CD4-positive, alpha-beta T cell treated with Interferon alpha-2 for 1 hour (primary cell): ENCODE results near the gene EBF4.
"Not testable (repeated sequence)": the region's sequence is repeated elsewhere in the genome, so short reads cannot be mapped to it uniquely, and the experiment has no call there.

Source experiments
- DNase-seq, 2 donors: peaks; one replicate each; pipeline ENCODE4 v3.0.0-alpha.2; 2020 to 2022

Gene EBF4

DNA sequence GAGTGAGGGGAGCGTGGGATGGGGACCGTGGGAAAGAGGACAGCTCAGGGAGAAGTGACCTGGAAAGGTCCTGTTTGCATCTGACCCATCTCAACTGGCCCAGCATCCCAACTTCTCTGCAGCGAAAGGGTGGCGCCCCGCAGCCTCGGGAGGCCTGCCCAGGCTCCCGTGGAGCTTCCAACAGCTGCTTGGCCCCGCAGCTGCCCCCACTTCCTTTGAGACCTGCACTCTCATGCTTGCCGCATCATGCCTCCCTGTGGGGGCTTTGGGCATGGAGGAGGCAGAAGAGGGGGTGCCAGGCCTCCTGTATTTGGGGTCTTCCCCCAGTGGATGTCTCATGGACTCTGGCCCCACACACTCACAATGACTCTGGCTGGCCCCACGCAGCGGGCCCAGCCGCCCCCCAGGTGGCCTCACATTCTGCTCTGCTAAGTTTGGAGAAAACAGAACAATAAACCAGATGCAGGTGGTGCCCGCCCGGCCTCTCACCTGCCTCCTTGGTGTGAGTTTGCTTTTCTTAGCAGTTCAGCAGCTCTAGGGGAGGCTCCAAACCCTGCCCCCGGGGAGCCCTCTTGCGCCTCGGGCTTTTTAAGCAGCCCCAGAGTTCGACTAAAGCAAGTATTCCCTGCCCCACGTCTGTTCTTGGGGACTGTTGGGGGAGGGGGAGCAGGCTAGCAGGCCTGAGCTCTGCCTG, 67.2 kb downstream of the EBF4 start:
- no peak for DNase-seq

DNA sequence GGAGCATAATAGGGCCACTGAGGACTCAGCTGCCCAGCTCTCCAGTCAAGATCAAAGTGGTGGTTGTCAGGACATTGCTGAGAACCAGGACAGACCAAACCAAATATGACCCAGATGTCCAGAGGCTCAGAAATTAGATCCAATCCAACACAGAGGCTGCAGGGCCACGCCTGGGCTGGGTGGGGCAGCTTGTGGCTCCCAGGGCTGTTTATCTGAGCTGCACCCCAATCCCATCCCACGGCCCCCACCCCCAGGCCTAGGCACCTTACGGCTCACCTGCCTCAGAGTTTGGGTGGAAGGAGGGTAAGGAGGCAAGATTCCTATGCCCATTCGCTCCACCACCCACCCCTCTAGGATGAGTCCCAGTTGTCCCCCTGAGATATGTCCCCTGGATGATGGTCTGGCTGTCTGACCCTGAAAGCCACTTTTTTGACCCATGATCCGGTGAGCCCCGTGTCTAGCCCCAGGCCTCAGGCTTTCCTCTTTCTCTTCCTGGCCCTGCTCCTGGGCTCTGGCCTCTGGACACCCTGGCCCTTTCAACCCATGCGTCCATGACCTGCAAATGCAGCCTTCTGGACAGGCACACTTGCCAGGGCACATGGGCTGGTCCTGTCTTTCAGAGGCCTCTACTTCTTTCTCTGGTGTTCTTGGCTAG, 67.8 kb downstream of the EBF4 start:
- DNase-seq = no peak

DNA sequence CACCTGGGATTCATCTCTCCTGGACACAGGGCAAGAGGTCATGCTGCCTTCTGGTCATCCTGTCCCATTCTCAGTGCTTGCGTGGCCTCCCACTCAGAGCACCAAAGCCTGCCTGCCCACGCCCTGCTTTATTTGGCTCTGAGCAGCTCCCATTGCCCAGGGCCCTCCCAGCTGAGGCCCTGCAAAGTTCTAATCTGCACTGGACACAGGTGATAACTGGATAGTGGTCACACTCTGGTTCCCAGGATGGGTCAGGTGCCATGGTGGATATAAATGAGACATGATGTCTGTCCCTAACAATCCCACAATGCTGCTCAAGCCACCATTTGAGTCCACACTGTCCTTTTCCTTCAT, 68.3 kb downstream of the EBF4 start:
- DNase-seq = no peak

DNA sequence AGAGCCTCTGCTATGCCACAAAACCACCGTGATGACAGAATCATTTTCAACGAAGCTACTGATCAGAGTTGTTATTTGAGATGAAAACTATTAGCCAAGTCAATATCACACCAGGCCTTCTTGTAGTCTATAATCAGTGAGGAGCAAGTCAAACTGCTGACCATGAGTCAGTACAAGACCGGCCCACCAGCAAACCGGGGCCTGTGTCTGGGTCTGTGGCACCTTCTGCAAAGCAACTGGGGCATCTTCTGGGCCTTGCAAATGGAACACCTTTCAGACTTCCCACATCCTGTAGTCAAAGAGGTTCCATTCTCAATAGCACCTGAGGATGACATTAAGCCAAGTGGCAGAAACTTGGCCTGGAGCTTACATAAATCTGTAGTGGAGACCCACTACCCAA, 69.3 kb downstream of the EBF4 start:
- no peak for DNase-seq

DNA sequence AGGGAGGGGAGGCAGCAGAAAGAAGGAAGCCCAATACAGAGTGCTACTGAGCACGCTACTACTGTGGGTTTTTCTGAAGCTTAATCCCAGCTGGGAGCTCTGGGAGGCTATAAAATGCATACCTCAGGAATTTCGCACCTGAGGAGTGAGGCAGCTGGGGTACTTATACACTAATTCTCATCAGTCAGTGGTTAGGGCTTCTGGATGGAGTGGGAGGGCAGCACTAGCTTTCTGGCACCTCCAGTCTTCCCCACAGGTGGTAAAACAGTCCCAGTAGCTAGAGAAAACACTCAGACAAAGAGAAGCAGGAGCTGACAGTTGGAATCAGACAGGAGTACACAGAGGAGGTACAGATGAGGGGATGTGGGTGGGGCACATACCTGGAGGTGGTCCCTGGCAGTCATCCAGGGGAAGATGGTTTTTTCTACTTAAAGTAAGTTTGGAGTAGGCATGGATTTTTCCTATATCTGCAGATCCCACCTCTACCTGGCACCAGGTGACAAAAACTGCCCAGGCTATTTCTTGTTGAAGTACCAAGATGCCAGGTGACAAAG, 70.1 kb downstream of the EBF4 start:
- no peak for DNase-seq

GRCh38 chr20:2763186-2763585, 70.6 kb downstream of the EBF4 start:
- DNase-seq = no peak

DNA sequence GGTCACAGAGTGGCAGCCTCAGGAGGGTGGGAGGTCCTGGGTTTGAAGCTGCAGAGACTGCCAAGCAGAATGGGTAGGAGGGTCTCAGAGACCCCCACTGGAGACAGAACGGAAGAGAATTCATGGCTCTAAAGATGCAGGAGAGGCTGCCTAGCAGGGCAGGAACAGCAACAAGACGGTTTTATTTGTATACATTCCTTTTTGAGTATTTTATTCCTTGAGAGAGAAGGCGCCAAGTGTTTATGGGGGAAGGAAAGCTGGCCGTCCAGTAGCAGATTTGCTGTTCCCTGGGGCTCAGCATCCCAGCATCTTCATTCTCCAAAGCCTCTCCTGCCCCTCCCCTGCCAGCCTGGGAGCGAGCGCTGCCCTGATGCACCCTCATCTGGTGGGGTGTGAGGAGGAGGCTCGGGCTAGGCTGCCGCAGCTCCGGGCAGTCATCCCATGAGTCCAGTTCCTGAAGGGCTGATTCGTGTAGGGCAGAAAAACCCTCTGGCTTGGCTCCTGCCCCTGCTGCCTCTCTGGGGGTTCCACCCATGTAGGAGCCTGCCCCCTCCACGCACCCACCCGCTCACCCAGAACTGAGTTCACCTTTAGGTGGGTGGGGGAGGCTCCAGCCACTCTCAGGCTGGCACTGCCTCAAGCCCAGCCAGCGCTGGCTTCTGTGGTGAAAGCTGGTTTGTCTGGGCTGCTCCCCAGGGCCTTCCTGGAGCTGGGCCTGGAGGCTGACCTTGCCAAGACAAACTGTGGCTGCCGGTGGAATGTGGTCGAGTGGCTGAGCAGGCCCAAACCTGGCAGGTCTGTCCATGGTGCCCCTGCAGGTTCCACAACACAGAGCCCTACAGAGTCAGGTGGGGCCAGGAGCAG, 75.4 kb downstream of the EBF4 start:
- no peak for DNase-seq

DNA sequence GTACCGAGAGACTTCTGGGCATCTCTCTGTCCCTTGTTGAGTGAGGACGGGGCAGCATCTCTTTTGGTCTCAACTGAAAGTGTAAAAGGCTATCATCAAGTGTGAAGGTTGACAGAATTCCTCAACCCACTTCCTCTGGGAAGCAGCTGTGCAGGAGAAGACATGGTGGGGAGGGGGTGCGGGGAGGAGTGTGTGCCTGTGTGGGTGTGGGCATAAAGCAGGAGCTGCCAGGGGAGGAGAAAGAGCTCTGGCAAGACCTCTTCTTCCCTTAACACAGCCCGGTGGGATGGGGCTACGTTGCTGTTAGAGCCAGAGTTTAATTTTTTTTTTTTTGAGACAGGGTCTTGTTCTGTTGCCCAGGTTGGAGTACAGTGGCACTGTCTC, 76.0 kb downstream of the EBF4 start:
- DNase-seq = no peak

GRCh38 chr20:2770091-2770490, 77.5 kb downstream of the EBF4 start:
- DNase-seq = not testable (repeated sequence)

GRCh38 chr20:2771631-2772080, 79.1 kb downstream of the EBF4 start:
- DNase-seq = no peak

DNA sequence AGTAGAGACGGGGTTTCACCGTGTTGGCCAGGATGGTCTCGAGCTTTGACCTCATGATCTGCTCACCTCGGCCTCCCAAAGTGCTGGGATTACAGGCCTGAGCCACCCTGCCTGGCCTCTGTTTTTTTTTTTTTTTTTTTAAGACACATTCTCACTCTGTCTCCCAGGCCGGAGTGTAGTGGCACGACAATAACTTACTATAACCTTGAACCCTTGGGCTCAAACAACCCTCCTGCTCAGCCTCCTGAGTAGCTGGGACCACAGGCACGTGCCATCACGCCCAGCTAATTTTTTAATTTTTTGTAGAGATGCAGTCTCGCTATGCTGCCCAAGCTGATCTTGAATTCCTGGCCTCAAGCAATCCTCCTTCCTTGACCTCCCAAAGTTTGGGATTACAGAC, 81.2 kb downstream of the EBF4 start:
- DNase-seq = no peak

- DNase-seq = no peak
These were observed 82.6 kb downstream of the EBF4 start for GRCh38 chr20:2775139-2775538.

DNA sequence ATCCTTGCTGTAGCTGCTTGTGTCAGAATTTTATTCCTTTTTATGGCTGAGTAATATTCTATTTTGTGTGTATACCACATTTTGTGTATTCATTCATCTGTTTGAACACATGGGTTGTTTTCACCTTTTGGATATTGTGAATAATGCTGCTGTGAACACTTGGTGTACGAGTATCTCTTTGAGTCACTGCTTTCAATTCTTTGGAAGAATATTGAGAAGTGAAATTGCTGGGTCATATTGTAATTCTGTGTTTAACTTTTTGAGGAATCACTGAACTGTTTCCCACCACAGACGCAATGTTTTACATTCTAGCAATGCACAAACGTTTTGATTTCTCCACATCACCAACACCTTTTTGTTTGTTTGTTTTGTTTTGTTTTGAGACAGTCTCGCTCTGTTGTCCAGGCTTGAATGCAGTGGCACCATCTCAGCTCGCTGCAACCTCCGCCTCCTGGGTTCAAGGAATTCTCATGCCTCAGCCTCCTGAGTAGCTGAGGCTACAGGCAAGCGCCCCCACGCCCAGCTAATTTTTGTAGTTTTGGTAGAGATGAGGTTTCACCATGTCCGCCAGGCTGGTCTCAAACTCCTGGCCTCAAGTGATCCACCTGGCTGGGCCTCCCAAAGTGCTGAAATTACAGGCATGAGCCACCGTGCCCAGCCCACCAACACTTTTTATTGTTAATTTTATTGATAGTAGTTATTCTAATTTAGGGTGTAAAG, 86.2 kb downstream of the EBF4 start:
- no peak for DNase-seq

DNA sequence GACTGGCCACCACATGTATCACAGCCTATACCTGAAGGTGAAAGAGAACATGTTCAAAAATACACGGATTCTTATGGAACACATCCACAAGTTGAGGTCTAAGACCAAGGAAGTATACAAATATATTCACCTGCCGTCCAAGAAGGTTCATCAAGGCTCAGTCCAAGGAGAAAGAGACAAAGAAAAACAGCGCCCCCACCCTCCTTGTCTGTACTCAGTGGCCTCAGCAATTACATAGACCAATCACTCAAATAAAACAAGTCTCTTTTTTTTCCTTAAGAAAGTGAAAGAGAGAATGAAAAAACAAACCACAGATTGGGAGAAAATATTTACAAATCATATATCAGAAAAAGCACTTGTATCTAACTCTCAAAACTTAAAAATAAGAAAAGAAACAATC, 88.4 kb downstream of the EBF4 start:
- no peak for DNase-seq

- no peak for DNase-seq
These were observed 91.5 kb downstream of the EBF4 start for GRCh38 chr20:2783908-2784566.

GRCh38 chr20:2793471-2793870, 100.9 kb downstream of the EBF4 start:
- no peak for DNase-seq

DNA sequence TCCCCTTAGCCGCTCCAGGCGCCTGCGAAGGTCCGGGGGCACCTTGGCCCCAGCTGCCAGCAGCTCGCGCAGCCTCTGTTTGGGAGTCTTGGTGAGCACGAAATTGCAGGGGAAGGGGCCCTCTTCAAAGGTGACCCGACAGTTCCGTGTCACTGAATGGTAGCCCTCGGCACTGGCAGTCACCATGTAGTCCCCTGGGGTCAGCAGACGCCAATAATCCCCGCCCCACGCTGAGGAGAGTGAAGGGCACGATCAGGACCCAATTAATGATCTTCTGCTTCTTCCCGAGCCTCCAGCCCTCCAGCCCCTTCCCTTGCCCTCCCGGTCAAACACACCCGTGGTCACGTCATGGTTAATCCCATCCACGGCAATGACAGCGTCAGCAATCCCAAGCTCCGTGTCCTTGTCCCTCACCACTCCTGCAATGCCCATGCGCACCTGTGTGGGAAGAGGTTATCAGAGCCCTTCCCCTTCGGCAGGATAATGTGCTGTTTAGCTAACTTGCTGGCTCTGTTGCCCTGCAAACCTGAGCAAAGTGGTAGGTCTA, 101.7 kb downstream of the EBF4 start:
- no peak for DNase-seq

DNA sequence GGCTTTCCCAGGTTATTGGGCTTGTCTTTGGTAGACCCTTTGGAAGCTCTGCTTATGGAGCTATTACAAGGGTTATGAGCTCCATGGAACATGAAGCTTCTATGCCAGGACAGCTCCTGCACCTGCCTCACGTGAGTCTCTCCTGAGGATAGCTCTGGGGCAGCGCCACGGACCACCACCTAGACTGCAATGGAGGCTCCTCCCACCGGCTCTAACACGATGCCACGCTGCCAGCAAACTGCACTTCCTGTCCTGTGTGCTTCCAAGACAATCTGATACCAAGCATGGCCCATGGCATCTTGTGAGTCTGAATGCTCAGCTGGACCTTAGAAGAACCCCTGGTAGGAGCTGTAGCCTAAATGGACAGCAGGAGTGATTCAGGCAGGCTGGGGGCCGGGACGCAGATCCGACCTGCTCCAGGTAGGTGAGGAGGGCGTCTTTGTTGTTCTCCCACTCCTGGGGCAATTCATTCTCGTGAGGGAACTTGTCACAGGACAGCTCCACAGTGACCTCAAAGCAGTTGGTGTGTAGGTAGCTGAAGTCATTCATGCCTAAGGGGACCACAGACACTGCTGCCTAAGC, 102.4 kb downstream of the EBF4 start:
- DNase-seq = no peak

GRCh38 chr20:2795451-2795850, 102.9 kb downstream of the EBF4 start:
- DNase-seq = no peak

- DNase-seq = no peak
These were observed 103.6 kb downstream of the EBF4 start for GRCh38 chr20:2796011-2796660.
